Mucosa of rectum (tissue), 2 donors: ENCODE results near the gene GSTP1.
"Not testable (repeated sequence)": the region's sequence is repeated elsewhere in the genome, so short reads cannot be mapped to it uniquely, and the experiment has no call there.

ENCODE experiments used
- H3K27ac ChIP-seq, 2 donors: one replicate each; pipeline ENCODE4 v1.7.0; 2013; ENCODE audit warnings: inconsistent platforms in 2 of 2, low read depth in 2 of 2, low read length in 2 of 2
- H3K27me3 ChIP-seq, 2 donors: one replicate each; pipeline ENCODE4 v1.7.0; 2013; ENCODE audit warnings: low read length in 2 of 2; ENCODE audit not compliant: control insufficient read depth in 2 of 2, insufficient read depth in 2 of 2
- H3K36me3 ChIP-seq, 2 donors: one replicate each; pipeline ENCODE4 v1.7.0; 2013; ENCODE audit warnings: low read length in 2 of 2; ENCODE audit not compliant: control insufficient read depth in 2 of 2, insufficient read depth in 2 of 2
- H3K4me1 ChIP-seq, 2 donors: one replicate each; pipeline ENCODE4 v1.7.0; 2013; ENCODE audit warnings: low read length in 2 of 2, mild to moderate bottlenecking in 1 of 2; ENCODE audit not compliant: control insufficient read depth in 2 of 2, insufficient read depth in 2 of 2
- H3K4me3 ChIP-seq, 2 donors: one replicate each; pipeline ENCODE4 v1.7.0; 2013; ENCODE audit warnings: low read length in 2 of 2
- H3K9ac ChIP-seq, 2 donors: one replicate each; pipeline ENCODE4 v1.7.0; 2013; ENCODE audit warnings: low read length in 2 of 2, low read depth in 1 of 2, mild to moderate bottlenecking in 1 of 2
- H3K9me3 ChIP-seq, 2 donors: one replicate each; pipeline ENCODE4 v1.7.0; 2013; ENCODE audit warnings: low read length in 2 of 2; ENCODE audit not compliant: control insufficient read depth in 2 of 2
- donor health status: healthy.
- donor health status: Normal muscosa, but diverticular disease.

The GSTP1 gene

DNA sequence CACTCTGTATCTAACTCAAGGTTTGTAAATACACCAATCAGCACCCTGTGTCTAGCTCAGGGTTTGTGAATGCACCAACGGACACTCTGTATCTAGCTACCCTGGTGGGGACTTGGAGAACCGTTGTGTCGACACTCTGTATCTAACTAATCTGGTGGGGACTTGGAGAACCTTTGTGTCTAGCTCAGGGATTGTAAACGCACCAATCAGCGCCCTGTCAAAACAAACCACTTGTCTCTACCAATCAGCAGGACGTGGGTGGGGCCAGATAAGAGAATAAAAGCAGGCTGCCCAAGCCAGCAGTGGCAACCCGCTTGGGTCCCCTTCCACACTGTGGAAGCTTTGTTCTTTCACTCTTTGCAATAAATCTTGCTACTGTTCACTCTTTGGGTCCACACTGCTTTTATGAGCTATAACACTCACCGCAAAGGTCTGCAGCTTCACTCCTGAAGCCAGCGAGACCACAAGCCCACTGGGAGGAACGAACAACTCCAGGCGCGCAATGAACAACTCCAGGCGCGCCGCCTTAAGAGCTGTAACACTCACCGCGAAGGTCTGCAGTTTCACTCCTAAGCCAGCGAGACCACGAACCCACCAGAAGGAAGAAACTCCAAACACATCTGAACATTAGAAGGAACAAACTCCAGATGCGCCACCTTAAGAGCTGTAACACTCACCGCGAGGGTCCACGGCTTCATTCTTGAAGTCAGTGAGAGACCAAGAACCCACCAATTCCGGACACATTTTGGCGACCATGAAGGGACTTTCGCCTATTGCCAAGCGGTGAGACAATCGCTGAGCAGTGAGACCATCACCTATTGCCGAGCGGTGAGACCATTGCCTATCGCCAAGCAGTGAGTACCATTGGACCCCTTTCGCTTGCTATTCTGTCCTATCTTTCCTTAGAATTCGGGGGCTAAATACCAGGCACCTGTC lies 36.3 kb downstream of the GSTP1 start:
- not testable (repeated sequence) for H3K4me3 ChIP-seq, H3K36me3 ChIP-seq, H3K27ac ChIP-seq, H3K4me1 ChIP-seq, H3K27me3 ChIP-seq, H3K9me3 ChIP-seq, H3K9ac ChIP-seq

DNA sequence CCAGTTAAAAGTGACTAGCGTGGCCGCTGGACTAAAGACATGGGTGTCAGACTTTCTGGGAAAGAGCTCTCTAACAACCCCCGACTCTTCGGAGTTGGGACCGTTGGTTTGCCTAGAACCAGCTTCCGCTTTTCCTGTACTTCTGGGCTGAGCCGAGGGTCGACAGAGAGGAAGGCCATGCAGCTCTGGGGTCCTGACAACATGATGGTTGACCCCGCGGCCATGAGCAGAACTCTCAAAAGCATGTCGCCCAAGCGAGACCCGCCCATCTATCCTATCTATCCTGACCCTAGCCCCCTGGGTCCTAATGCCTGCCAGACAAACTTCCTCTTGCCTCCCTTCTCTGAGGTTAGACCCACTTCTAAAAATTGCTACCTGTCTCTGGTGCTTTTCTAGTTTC lies 37.0 kb downstream of the GSTP1 start:
- not testable (repeated sequence) for H3K27me3 ChIP-seq, H3K4me3 ChIP-seq, H3K9ac ChIP-seq, H3K4me1 ChIP-seq, H3K9me3 ChIP-seq, H3K27ac ChIP-seq, H3K36me3 ChIP-seq

DNA sequence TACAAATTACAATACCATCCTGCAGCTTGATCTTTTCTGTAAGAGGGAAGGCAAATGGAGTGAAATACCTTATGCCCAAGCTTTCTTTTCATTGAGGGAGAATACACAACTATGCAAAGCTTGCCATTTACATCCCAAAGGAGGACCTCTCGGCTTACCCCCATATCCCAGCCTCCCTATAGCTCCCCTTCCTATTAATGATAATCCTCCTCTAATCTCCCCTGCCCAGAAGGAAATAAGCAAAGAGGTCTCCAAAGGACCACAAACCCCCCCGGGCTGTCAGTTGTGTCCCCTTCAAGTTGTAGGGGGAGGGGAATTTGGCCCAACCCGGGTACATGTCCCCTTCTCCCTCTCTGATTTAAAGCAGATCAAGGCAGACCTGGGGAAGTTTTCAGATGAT lies 38.3 kb downstream of the GSTP1 start:
- H3K9me3 ChIP-seq, H3K27ac ChIP-seq, H3K27me3 ChIP-seq, H3K4me1 ChIP-seq, H3K36me3 ChIP-seq, H3K9ac ChIP-seq, H3K4me3 ChIP-seq: not testable (repeated sequence)

GRCh38 chr11:67622905-67623304 lies 39.3 kb downstream of the GSTP1 start:
- not testable (repeated sequence) for H3K4me1 ChIP-seq, H3K9ac ChIP-seq, H3K4me3 ChIP-seq, H3K9me3 ChIP-seq, H3K27me3 ChIP-seq, H3K27ac ChIP-seq, H3K36me3 ChIP-seq

- H3K36me3 ChIP-seq, H3K27ac ChIP-seq, H3K9ac ChIP-seq, H3K9me3 ChIP-seq, H3K27me3 ChIP-seq, H3K4me3 ChIP-seq, H3K4me1 ChIP-seq: not testable (repeated sequence)
Observed at GRCh38 chr11:67623795-67624194, 40.2 kb downstream of the GSTP1 start.

DNA sequence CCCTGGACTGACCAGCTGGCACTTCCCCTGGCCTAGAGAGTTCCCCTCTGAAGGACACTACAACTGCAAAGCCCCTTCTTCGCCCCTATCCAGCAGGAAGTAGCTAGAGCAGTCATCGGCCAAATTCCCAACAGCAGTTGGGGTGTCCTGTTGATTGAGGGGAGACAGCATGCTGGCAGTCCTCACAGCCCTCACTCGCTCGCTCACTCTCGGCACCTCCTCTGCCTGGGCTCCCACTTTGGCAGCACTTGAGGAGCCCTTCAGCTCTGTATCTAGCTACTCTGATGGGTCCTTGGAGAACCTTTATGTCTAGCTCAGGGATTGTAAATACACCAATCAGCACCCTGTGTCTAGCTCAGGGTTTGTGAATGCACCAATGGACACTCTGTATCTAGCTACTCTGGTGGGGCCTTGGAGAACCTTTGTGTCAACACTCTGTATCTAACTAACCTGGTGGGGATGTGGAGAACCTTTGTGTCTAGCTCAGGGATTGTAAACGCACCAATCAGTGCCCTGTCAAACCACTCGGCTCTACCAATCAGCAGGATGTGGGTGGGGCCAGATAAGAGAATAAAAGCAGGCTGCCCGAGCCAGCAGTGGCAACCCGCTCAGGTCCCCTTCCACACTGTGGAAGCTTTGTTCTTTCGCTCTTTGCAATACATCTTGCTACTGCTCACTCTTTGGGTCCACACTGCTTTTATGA lies 42.7 kb downstream of the GSTP1 start:
- H3K36me3 ChIP-seq, H3K27ac ChIP-seq, H3K4me3 ChIP-seq, H3K9me3 ChIP-seq, H3K9ac ChIP-seq, H3K27me3 ChIP-seq: not testable (repeated sequence)
- peaks cover 19 to 20% of the 10 kb centered on the region in 2 donors for H3K4me1 ChIP-seq

DNA sequence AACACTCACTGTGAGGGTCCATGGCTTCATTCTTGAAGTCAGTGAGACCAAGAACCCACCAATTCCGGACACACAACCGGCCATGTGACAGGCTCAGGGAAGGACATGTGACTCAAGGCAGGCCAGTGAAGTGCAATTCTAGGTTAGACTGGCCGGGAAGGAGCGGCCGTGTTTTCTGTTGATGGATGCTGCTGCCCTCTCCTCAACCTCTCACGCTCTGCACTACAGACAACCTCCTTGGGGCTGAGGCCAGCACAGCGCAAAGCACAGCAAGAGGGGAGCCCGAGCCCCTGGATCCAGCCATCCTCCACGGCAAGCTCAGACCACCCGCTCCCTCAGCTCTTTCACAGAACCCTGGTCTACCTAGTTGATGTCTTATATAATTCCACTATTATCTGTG lies 43.4 kb downstream of the GSTP1 start:
- no peak overlapping the region for H3K4me3 ChIP-seq
- no peak overlapping the region for H3K9ac ChIP-seq
- no peak overlapping the region for H3K27ac ChIP-seq
- H3K27me3 ChIP-seq = no peaks in the 10 kb centered on the region
- peaks cover 23 to 27% of the 10 kb centered on the region in 2 donors for H3K4me1 ChIP-seq
- H3K9me3 ChIP-seq = no peaks in the 10 kb centered on the region
- no peaks in the 10 kb centered on the region for H3K36me3 ChIP-seq

DNA sequence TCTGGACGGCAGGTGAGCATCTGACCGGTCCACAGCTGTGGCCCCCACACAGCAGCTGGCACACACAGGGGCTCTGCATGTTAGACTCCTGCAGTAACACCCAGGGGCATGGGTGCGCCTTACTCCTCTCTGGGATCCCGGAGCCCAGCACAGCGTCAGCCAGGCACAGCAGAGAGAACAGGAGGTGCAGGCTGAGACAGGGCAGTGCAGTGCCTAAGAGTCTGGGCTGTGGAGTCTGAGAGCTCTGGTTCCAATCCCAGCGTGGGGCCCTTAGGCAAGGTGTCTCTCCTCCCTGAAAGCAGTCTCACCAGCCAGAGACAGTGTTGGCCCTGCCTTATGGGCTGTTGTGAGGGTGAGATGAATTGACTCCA lies 43.8 kb downstream of the GSTP1 start:
- Histone ChIP-seq H3K27me3 (no peaks in the 10 kb centered on the region), H3K27ac (no peak overlapping the region), H3K9me3 (no peaks in the 10 kb centered on the region), H3K36me3 (no peaks in the 10 kb centered on the region), H3K4me3 (no peak overlapping the region), H3K4me1 (peaks cover 27 to 32% of the 10 kb centered on the region in 2 donors), H3K9ac (no peak overlapping the region)

DNA sequence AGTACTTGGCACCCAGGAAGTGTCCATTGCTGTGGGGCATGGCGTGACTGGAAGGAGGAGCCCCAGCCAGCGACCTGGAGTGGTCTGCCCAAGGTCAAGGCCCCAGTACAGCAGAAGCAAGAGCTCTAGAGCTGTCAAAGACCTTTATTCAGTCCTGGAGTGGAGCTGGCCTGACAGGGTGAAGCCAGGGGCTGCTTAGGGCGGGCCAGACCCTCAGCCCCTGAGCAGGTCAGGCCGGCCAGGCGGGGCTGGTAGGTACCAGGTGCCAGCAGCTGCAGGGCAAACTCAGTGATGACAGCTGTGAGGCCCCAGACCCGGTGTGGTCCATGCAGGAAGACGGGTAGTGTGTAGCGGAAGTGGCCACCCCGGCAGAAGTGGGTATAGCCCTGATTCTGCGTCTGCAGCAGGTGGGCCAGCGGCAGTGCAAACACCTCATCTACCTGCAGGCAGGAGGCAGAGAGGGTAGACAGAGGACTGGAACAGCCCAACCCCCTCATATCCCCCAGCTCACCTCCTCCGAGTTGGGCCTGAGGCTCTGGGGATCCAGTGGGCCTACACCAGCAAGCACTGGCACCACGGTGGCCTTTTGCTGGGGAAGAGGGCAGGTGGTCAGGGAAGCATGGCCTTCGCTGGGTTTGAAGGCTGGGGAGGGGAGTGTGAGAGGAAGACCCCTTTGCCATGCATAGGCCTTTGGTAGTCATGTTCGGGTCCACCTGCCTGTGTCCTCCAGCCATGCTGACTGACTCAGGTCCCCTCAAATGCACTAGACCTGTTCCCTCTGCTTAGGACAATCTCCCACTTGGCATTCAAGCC lies 44.4 kb downstream of the GSTP1 start:
- no peak overlapping the region for H3K4me3 ChIP-seq
- H3K27ac ChIP-seq = no peak overlapping the region
- H3K9me3 ChIP-seq = no peaks in the 10 kb centered on the region
- H3K27me3 ChIP-seq = no peaks in the 10 kb centered on the region
- H3K4me1 ChIP-seq = peaks cover 32 to 37% of the 10 kb centered on the region in 2 donors
- H3K36me3 ChIP-seq = no peaks in the 10 kb centered on the region
- H3K9ac ChIP-seq = no peak overlapping the region
